ENCODE measurements around the gene PIF1. TPM values are rescaled to one million over a fixed set of nuclear protein-coding genes. Genes with fewer than 3 reads are reported as not detected.

PIF1 gene
- total RNA-seq, 1 donor from 2014 or later: 6.6 TPM

DNA sequence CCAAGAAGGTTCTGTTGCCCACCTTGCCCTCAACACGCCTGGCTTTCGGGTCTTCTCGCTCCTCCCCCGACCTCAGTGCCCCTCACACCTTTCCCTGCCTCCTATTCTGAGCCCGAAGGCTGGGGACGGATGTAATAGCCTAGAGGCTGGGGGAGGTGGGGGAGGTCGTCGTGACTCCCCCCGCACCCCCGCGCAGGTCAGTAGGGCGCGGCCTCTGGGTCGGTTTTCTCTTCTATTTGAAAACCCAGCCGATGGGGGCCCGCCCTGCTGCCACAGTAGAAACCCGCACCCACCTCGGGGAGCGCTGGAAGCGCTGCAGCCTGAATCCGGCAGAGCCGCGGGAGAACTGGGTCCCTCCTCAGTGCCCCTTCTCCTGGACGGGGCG is 49.1 kb downstream of the PIF1 start:
- Histone ChIP-seq H3K36me3 (no peaks in the 10 kb centered on the region), H3K27me3 (no peaks in the 10 kb centered on the region), H3K9me3 (no peaks in the 10 kb centered on the region), H3K27ac (peak overlapping the region; percentile 81), H3K4me1 (peaks cover 14% of the 10 kb centered on the region), H3K4me3 (peak overlapping the region; percentile 61 to 89)
- DNase-seq (ENCODE audit: extremely low spot score in 2 of 2): no peak
- TF ChIP-seq POLR2A (IDR thresholded peaks at IDR 0.05) (no peak), POLR2AphosphoS5 (IDR thresholded peaks at IDR 0.05; ENCODE audit: insufficient read depth in 1 of 2, low read depth in 1 of 2) (no peak)
- TF ChIP-seq, protein P1, sequence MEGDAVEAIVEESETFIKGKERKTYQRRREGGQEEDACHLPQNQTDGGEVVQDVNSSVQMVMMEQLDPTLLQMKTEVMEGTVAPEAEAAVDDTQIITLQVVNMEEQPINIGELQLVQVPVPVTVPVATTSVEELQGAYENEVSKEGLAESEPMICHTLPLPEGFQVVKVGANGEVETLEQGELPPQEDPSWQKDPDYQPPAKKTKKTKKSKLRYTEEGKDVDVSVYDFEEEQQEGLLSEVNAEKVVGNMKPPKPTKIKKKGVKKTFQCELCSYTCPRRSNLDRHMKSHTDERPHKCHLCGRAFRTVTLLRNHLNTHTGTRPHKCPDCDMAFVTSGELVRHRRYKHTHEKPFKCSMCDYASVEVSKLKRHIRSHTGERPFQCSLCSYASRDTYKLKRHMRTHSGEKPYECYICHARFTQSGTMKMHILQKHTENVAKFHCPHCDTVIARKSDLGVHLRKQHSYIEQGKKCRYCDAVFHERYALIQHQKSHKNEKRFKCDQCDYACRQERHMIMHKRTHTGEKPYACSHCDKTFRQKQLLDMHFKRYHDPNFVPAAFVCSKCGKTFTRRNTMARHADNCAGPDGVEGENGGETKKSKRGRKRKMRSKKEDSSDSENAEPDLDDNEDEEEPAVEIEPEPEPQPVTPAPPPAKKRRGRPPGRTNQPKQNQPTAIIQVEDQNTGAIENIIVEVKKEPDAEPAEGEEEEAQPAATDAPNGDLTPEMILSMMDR (IDR thresholded peaks at IDR 0.05): no peak
- intact Hi-C loops (cut with DNase I): no loop called here

DNA sequence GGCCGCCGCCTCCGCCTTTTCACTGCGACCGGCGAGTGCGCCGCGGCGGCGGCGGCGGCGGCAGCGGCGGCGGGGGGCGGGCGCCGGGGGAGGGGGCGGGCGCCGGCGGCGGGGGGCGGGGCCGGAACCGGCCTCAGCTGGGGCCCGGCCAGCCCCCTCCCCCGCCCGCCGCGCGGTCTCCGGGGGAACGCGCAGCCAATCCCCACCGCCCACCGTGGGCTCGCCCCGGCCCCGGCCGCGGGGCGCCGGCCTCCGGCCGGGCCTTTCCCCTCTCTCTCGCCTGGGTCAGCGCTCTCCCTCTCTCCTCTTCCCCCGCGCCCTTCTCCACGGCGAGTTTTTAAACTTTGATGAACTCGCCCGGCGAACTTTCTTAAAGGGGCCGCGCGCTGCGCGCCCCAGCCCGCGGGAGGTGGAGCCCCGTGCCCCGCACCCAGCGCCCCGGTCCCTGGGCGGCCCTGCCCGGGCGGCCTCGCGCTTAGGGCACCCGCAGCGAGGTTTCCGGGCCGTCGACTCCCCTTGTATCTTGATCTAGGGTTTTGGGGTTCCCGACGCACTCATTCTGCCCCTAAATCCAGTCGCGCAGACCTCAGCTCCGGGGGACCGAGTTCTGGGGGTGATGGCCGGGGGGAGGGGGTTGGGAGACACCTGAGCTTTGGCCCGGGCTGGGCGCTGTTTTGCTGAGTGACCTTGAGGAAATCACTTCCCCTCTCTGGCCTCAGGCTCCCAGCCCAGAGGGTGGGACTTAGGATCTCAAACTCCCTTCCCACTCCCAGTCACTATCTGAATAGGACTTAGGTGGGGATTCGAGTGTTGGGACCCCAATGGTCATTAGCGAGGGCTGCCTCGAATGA is 49.7 kb downstream of the PIF1 start, which contains the start of gene RBPMS2:
RBPMS2 (minus strand) TSS at position 39 of the 851 bp plus-strand sequence. CDS start 270 bp downstream, outside the sequence.
- no peak for DNase-seq (ENCODE audit: extremely low spot score in 2 of 2)
- no peaks in the 10 kb centered on the region for H3K36me3 ChIP-seq
- H3K4me3 ChIP-seq: peak within 1 kb of the TSS; percentile 61 to 89
- H3K27ac ChIP-seq: peak within 1 kb of the TSS; percentile 81
- intact Hi-C loops (cut with DNase I): no loop called here
- H3K27me3 ChIP-seq: no peaks in the 10 kb centered on the region
- TF ChIP-seq, protein P1 (IDR thresholded peaks at IDR 0.05): no peak
- TF ChIP-seq POLR2AphosphoS5 (IDR thresholded peaks at IDR 0.05; ENCODE audit: insufficient read depth in 1 of 2, low read depth in 1 of 2): no peak
- TF ChIP-seq POLR2A (IDR thresholded peaks at IDR 0.05): no peak
- peaks cover 14% of the 10 kb centered on the region for H3K4me1 ChIP-seq
- no peaks in the 10 kb centered on the region for H3K9me3 ChIP-seq

DNA sequence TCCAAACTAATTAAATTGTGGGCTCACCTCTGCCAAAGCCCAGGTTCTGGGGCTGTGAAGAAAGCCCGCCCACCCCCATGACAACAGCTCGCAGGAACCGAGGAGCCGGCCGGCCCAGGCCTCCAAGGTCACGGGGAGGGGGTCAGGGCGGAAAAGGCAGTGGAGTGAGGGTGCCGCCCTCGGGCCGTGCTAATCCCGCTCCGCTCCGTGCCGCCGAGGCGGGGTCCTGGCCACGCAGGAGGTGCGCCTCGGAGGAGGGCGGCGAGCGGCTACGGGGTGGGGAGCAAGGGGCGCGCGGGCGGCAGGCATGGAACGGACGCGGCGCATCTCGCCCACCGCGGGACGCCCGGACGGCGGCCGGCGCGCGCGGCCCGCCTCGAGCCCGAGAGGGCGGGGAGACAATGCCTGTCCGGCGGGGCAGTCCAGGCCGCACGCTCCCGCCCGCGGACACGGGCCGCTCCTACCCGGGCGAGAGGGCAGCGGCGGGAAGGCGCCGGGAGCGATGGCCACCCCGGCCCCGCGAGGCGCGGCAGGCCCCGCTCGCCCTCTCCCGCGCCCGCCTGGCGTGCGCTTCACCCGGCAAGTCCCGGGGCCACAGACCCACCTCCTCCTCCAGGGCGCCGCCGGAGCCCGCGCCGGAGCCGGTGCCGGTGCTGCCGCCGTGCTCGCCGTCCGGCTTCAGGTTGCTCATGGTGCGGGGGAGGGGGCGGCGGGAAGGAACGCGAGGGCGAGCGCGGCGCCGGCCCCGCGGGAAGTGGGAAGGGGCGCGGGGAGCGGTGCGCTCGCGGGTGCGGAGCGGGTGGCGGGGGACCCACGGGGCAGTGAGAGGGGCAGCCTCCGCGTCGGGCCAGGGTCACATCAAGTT is 50.6 kb downstream of the PIF1 start:
- Histone ChIP-seq H3K4me1 (peaks cover 14% of the 10 kb centered on the region), H3K27me3 (no peaks in the 10 kb centered on the region), H3K27ac (peak overlapping the region; percentile 74), H3K4me3 (peak overlapping the region; percentile 61 to 89), H3K9me3 (no peaks in the 10 kb centered on the region), H3K36me3 (no peaks in the 10 kb centered on the region)
- DNase-seq (ENCODE audit: extremely low spot score in 2 of 2): no peak
- intact Hi-C loops (cut with DNase I): no loop called here
- TF ChIP-seq, protein P1 (IDR thresholded peaks at IDR 0.05): no peak
- TF ChIP-seq POLR2A (IDR thresholded peaks at IDR 0.05) (no peak), POLR2AphosphoS5 (IDR thresholded peaks at IDR 0.05; ENCODE audit: insufficient read depth in 1 of 2, low read depth in 1 of 2) (no peak)

DNA sequence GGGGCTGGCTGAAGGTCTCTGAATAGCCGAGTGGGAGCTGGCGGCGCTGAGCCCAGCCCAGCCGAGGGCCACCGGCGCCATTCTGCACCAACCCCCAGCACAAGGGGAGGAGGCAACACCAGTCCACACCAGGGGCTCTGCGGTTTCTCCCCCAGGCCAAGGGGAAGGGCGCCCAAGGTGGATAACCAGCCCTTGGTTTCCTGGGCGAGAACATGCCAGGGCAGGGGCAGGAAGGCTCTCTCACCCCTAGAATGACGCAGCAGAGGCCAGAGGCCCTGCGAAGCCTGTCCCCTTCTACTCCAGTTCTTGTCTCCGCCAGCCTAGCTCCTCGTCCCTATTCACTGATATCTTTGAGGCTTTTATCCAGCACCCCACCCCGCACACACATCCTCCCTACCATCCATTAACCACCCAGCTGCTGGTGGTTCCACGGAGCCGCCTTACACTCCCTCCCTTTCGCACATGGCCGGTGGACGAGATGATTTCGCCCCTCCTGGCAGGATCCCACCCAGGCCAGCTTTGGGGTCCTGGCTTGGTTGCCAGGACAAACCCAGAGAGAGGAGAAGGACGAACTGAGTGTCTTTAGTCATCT is 51.3 kb downstream of the PIF1 start:
- TF ChIP-seq POLR2AphosphoS5 (IDR thresholded peaks at IDR 0.05; ENCODE audit: insufficient read depth in 1 of 2, low read depth in 1 of 2): peak in 1 of 2 donors; percentile 17
- no peak for TF ChIP-seq POLR2A (IDR thresholded peaks at IDR 0.05)
- TF ChIP-seq, protein P1 (IDR thresholded peaks at IDR 0.05): no peak
- no peaks in the 10 kb centered on the region for H3K27me3 ChIP-seq
- H3K9me3 ChIP-seq: no peaks in the 10 kb centered on the region
- peaks cover 14% of the 10 kb centered on the region for H3K4me1 ChIP-seq
- intact Hi-C loops (cut with DNase I): no loop called here
- H3K27ac ChIP-seq: peak overlapping the region; percentile 74
- no peaks in the 10 kb centered on the region for H3K36me3 ChIP-seq
- peak overlapping the region; percentile 61 to 89 for H3K4me3 ChIP-seq
- DNase-seq (ENCODE audit: extremely low spot score in 2 of 2): no peak

Measured in vagina (tissue), 2 donors.